HUDEP-2 (cell line): ENCODE results near the gene EIF4E3.

Experiments
- DNase-seq, 76 experiments: peaks; one replicate each; lab custom pipeline; 2025; ENCODE audit not compliant: unreplicated experiment in 76 of 76; lab: John Stamatoyannopoulos, UW

EIF4E3 gene

DNA sequence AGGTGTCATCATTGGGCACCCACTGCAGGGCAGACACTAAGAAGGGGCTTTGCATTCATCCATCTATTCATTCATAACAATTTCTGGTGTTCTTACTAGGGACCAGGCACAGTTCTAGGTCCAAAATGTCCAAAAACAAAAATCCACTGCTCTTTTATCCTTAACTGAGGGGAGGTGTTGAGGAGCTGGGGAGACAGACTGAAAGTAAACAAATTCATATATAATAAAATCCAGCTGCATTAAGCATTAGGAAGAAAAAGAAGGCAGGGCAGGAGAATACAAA lies 1.1 kb downstream of the EIF4E3 start:
- DNase-seq, result no peak

DNA sequence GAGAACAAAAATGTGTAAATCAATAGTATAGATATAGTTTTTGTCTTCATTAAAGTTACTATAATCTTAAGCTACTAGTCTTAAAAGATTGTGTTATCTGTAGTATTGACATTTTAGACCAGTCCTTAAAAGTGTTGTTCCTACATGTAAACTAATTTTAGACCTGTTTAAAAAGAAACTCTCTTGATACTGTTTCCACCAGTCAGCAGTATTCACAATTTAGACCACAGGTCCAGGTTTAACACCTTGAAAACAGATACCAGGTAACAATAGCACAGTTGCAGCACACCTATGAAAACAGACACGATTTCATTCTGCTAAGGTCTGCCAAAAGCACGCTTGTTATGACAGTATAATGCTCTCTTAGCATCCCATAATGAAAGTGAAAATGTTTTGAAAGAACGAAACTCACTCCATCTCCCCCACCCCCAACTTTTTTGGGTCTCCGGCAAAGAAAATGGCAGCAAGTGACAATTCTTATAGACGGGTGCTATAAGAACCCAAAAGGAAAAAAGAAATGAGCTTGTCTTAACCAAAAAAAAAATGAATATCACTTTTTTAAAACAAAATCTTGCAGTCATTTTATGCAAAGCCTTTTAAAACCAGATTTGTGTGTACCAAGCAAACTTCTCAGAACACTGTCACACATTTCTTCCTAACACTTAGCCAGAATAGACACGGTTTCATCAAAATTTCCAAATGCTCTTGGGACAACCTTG lies 1.6 kb downstream of the EIF4E3 start:
- DNase-seq, result no peak

DNA sequence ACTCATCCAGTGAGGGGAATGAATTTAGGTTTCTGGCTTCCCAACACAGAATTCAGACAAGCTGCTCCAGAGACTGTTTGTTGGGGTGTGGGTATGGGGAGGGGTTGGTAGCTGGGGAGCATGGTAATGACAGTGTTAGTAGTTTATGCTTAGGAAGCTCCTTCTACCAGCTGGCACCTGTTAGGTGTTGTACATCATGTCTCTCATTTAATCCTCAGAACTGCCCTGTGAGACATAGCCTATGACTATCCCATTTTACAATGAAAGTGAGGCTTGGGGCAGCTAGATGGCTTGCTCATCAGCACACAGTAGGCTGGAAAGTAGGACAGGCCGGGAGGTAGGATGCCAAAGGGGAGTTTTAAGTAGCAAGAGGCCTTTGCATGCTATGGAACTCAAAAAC lies 2.5 kb downstream of the EIF4E3 start:
- no peak for DNase-seq

DNA sequence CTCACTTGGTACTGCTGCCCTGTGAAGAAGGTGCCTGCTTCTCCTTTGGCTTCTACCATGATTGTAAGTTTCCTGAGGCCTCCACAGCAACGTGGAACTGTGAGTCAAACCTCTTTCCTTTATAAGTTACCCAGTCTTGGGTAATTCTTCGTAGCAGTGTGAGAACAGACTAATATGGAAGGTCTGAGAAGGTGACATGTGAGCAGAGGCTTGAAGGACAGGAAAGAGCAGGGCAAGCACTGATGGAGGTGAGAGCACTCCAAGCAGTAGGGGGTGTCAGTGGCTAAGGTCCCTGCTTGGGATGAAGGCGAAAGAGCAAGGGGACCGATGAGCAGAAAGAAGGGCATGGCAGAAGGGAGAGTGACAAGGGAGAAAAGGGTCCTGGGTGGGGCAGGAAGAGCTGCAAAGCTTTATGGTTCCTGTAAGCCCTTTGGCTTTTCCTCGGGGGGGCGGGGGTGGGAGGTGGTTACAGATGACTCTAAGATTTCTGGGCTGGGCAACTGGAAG lies 3.5 kb downstream of the EIF4E3 start:
- no peak for DNase-seq

DNA sequence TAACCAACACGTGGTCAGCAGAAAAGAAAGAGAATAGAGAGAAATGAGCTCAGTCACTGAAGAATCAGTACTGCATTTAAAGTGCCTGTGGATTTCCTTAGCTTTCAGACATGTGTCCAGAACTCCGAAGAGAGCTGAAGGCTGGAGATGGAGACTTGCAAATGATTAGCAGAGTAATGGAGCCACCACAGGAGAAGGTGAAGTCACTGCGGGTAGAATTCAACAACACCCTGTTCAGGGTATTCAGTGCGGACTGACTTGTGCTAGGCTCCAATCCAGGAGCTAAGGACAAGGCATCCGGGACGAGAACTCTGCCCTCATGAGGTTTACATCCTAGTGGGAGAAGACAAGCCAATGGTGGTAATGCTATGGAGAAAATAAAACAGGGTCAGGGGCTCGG lies 4.2 kb downstream of the EIF4E3 start:
- DNase-seq, result no peak

DNA sequence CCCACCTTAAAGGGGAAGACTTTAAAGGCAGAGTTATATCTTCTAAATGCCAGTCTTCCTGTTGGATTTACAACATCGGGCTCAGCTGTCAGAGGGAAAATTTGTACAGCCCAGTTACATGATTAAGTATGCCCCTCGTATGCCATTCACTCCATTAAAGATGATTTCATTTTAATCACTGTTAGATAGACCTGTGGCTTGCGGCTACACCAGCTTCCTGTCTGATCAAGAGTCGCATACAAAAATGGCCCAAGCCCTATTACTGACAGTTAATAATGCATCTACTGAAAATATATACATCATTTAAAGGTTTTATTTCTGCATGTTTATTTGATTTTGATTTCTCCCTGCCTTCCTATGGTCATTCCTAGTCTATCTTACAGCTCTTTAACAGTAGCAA lies 7.1 kb downstream of the EIF4E3 start:
- no peak for DNase-seq

DNA sequence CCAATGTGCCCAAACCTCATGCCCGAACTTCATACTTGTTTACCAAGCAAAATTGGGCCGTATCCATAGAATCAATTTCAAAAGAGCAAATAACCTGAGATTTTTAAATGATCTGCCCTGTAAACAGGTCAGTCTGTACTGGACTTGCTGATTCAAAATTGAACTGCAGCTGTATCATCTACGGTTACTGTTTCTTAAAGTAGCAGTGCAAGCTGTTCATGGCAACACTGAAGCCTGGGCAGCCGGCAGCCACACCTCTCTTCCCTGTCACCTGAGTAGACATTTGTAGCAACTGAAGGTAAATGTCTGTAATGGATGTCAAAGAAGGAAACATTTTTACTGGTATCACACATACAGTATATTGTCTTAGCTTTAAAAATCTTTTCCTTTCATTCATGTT lies 10.6 kb downstream of the EIF4E3 start:
- DNase-seq, result no peak

DNA sequence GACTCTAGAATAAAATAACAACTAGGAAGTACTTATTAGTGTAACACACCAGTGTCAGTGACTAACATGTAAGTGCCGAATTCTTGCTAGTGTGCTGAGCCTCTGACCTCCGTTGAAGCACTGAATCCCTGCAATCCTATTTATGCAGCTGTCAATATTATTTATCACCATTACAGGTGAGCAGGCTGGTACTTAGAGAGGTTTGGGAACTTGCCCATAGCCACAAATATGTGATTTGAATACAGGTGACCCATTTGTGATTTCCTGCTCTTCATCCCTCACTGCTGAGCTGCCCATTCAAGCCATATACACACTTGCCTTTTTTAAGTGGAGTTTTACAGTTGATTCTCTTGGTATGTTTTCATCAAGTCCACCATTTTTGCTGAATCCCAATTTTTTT lies 12.2 kb downstream of the EIF4E3 start:
- no peak for DNase-seq

DNA sequence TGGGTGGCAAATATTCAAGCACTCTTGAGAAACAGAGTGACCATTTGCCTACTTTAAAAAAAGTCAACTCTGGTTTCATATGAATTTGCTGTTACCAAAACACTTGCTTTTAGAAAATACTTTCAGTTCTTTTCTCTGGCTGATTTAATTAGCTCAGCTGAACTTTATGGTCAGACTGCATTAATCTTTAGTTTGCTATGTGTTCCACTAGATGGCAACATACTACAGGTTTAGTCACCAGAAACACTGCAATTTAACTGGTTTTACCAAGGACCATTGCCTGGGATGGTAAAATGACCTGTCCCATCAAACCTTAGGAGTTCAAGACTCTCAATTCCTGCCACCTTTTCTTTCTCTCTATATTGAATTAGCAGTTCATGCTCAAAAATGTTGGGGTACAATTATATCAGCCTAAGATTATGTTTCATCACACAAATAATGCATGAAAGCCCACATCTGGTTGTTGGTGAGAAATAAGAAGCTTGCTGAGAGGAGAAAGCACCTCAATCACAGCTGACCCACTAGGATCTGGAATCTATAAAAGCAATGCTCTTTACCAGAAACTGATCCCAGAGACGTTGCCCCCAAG lies 14.2 kb downstream of the EIF4E3 start:
- DNase-seq, result peak in 10 of 76 experiments; percentile 1 to 37 (median 10)

DNA sequence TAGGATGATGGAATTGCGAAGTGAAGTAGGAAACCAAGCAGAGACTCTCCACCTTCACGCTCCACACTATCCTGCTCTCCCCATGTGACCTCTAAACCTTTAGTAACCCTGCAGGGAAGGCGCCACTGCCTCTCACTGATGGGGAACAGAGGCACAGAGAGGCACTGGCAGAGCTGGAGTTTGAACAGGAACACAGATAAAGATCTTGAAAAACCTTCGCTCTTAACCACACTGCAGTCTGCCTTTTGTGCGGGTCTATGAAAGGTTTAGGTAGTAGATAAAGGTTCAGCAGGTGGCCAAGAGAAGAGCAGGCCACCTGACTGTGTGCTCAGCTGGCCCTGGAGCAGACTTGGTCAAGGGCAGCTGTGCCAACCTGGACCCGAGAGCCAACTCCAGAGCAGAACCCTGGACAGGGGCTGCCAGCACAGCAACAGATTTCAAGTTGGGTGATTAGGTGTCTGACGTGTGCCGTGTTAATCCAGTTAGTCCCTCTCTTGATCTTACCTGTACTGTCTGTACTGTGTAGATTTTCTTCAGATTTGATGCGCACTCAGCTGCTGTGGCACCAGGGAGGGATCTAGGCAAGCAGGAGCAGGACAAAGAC lies 15.2 kb downstream of the EIF4E3 start:
- no peak for DNase-seq

DNA sequence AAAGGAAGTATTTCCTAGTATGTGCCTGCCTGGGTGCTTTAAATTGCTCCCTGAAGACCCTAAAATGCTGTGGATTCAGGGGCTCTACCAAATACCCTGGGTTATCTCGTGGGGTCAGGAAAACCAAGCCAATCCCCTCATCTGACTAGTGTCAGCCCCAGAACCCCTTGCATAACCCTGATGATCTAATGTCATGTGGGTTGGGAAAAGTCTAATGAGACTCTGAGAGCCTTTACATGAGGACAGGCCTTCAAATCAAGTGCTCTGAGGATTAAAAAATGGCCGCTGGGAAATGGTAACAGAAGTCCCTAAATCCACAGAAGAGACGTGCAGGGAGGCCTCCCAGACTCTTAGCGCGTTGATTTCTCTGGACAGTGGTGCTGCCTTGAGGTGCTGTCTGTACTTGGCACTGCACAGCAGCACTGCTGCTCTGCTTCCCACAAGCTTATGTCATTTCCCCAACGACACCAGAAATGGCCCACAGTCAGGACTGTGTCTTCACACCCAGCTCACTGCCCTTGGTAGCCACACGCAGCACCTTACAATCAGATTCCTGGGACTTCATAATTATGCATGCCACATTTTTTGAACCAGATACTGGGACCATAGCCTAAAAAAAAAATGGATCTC lies 16.6 kb downstream of the EIF4E3 start:
- no peak for DNase-seq

DNA sequence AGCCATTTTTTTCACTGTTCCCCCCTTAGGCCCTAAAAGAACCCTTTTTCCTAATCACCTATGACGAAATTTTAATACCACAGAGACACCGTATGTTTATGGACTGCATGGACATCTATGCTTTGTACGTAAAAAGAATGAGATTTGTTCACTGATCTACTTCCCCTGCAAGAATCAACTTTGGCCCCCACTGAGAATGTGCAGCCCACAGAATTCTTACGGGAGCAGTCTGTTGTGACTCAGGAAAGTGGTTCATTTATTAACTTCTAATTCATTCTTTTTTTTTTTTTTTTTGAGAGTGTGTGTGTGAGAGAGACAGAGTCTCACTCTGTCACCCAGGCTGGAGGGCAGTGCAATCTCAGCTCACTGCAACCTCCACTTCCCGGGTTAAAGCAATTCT lies 17.6 kb downstream of the EIF4E3 start:
- no peak for DNase-seq

DNA sequence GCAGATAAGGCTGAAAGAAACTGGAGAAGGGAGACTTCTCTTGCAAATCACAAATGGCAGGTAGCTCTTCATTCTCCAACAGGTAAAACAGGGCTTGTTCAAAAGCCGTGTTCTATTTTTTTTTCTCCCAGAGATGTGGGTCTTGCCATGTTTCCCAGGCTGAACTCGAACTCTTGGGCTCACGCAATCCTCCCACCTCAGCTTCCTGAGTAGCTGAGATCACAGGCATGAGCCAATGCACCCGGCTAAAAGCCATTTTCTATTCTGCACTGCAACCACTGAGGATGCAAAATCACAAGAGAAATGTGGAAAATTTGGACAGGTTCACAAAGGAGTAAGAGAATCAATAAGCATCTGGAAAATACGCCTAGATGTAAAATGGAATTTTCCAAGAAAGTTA lies 19.5 kb downstream of the EIF4E3 start:
- no peak for DNase-seq

DNA sequence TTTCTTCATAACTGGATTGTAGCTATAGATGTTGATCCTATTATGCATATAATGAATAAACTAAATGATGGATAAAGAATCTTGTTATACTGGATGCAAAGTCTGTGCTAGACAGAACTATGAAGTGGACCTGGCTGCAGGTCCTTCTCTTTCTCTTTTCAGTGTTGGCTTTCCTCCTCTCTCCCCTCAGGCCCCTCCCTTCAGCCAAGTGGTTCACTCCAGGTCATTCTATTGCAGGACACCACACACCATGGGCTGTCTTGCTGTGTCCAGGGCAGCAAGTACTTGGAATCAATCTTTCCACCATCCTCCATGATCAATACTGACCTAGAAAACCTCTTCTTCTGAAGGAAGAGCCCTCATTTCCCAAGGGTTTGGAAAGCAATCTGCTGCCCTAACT lies 20.3 kb downstream of the EIF4E3 start:
- no peak for DNase-seq

DNA sequence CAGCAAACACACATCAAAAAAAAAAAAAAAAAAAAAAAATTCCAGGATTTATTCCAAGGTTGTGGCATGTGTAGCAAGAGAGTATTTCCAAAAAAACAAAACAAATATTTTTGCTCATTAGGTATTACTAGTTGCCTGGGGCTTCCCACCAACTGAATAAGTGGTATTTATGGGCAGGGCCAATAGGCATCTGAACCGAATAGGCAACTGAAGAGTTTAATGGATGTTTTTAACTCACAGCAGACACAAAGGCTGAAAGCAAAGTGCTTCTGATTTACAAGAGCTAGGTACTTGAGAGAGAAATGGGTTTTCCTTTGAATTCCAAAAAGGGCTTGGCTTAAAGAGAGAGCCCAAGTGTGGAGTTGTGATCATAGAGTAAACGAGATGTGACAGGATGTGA lies 21.4 kb downstream of the EIF4E3 start:
- no peak for DNase-seq

DNA sequence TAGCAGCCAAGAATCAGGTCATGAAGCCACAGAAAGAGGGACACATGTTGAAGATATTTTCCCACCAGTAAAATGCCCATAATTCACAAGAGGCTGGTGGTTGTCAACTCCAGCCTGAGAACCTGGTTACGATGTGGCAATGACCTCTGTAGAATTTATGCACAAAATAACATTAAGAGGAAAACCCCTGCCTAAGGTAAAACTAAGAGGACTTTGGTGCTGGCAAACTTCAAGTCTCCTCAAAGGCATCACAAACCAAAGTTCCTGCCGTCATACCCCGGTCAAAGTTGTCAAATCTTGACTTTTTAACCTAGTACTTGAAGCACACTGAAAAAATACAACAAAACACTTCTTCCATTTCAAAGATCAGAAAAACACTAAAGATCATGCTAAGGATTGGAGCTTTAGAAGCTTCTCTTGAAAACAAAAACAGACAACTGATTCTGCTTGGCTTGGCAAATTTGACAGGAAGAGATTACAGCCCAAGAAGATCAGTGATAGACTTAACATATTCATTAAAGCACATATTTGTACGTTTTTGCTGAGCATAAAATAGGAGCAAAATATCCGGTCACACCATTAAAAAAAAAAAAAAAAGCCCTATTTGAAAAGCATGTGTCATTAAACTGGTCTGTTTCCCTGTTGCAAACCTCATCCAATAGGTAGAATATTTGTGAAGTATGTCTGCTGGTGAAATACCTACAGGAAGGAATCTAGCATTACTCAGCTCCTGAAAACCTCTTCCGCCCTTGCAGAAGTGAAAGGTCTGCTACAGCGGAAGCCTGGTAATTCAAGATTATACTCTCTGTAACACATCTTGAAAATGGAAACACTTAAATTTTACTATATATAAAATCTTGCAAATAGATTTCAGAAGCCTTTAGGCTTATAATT lies 22.8 kb downstream of the EIF4E3 start:
- DNase-seq, result no peak

DNA sequence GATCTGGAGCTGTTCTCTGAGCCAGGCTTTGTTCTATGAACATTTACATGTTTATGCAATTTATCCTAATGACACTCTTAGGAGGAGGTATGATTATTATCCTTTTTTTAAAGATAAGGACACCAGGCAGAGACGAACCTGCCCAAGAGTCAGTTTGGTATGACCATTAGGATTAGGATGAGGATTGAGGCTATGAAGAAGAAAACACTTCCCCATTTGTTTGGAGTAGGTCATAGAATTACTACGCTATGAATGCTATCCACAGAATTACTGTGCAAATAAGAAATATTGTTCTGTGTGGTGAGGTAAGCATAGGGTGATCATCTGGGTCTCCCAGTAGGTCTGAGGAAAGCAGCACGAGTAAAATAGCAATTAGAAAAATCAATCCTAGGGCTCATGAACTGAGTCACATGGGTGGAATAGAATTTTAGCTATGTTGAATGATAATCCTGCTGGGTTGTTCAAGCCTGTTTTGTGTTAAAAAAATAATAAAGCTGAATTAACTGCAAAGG lies 23.9 kb downstream of the EIF4E3 start:
- DNase-seq, result no peak

DNA sequence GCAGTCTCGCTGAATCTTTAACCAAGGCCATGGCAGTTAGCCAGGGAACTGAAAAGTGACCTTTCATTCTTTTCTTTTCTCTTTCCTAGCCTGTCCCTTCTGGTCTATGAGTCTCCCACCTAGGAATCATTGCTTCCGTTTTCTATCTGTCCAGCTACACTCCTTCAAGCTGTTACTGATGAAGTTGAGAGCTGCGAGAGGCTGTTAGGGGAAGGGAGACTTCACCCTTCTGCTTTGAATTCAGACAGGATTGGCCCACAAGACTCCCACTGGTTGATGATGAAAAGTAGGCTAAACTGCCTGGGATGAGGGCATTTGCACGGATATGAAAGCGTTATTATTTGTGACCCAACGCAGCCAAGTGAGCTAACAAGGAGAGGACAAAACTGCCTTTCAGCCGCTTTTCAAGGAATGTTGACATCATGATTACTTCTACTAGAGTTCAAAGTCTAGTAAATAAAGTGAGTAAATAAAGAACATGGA lies 30.2 kb downstream of the EIF4E3 start:
- DNase-seq, result no peak

DNA sequence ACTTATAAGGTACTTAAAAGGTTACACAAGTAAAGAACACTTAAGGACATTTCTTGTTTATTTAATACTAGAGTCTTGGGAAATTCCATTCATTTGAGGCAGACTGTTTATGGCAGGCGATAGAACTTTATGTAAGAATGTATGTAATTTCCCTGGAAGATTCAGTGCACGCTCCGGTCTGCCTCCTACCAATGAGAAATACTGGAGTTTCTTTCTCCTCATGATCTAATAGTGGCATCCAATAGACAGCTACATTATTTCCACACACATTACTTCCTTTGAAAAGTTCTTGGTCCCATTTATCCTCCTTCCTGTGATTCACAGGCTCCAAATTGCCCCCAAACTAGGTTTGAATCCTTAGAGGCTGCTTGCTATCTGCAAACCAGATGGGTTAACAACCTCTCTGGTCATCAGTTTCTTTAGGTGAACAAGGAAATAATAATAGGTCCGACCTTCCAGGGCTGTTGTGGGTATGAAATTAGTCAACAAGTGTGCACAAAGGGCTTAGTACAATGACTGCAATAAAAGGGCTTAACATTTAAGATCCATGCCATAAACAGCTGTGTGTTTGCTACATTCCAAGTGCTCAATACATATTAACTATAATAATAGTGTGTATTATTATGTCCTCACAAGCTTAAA lies 30.7 kb downstream of the EIF4E3 start:
- DNase-seq, result no peak

DNA sequence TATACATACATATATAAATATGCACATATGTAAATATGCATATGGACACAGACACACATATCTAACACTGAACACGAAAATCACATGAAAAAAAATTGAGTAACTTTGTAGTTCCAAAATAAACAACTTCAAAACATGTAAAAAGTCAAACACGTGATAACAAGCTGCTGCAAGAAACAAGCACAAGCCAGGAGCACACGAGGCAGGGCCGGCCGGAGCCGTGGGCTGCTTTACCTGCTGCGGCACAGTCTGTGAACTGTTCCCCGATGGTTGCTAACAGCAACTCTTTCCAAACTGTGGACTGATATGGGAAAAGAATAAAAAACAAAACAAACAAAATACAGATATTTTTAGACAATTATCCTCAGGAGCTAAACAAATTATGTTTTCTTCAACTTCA lies 31.6 kb downstream of the EIF4E3 start:
- DNase-seq, result no peak
